ENCODE data around the gene C19orf12.

C19orf12 gene

DNA sequence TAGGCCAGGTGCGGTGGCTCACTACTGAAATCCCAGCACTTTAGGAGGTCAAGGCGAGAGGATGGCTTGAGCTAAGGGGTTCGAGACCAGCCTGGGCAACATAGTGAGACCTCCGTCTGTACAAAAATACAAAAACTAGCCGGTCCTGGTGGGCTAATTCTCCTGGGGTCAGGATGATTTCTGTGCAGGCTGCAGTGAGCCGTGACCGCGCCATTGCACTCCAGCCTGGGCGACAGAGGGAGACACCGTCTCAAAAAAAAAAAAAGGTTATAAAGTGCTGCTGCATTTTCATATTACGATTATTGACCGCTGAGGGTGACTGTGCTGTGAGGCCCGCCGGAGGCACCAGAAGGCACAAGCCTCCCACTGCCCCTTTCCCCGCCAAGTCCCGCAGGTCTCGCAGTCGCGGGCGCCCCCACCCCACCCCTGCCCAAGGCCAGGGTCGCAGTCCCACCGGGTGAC lies 50.3 kb downstream of the C19orf12 start:
- DNase-seq (ENCODE audit: low read depth, low spot score): no peak

DNA sequence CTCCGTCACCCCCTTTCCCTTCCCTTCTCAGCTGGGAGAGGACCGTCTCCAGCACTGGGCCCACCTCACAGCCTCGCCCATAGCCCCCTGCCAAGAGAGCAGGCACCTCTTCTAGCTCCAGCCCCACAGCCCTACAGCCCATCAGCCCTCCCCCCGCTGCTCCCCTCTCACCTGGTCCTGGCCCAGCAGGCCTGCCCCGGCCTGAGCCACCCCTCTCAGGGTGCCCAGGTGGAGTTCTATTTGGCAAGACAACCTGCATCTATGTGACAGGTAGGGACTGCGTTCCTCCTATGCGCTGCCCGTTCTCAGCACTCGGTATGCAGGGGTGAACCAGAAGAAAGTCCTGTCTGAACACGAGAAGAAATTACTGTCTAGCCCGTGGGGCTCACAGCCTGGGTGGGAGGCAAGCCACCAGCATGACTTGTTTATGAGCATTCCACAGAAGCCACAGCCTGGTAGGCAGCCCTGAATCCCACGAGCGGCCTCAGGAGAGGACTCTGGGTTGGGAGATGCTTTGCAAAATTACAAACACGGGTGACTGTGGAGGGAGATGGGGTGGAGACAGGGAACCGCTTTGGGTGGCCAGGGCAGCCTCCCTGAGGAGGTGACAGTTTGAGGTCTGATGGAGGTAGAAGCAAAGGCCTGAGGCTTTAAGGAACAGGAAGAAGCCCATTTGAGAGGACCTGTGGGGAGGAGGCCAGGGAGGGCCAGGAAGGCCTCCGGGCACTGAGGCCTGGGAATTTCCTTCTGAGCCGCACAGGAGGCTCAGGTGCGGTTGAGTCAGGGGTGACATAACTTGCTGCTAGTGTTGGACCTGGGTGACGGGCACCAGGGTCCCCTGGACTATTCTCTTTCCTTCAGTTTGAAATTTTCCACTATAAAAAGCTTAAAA lies 51.0 kb downstream of the C19orf12 start:
- no peak for DNase-seq (ENCODE audit: low read depth, low spot score)

DNA sequence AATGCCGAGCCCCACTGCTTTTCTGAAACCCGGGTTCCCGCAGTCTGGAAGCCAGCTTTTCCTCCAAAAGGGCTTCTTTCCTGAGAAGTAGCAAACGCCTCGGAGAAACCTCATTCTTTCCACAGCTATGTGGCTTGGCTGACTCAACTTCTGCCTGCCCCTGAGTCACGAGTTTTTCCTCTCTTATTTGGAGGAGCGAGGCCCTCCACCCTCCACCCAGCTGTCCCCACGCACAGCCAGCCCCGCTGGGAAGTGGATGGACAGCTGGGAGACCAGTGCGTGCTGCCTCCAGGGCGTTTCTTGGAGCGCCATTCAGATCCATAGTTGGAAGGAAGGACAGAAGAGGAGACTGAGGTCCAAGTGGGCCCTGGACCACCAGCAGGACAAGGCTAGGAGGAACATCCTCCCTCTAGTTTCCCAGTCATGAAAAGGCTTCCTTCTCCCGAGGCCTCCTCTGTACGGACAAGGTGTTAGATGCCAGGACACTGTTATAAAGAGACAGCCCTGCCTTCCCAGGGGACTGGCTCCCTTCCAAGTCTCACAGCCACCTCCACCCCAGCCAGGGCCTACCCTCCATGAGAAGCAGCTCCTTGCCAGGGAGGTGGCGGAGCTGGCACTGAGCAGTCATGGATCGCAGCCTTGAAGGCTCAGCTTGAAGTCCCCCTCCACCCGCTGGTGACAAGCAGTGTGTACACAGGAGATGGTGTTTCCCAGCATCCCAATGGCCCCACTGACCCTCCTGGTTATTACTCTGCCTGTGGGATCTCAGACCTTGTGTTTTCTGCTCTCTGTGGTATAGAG lies 52.3 kb downstream of the C19orf12 start:
- no peak for DNase-seq (ENCODE audit: low read depth, low spot score)

DNA sequence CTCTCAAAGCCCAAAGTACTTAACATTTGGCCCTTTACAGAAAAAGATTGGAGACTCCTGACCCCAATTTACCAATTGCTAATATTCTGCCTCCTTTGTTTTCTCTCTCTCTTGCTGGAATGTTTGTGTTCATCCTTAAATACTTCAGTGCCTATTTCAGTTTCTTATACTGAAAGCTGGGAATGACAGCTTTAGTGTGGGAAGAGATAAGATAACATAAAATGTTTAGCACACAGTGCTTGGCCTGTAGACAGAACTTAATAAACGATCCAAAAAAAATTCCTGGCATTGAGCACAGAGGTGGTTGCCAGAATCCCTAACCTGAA lies 52.8 kb downstream of the C19orf12 start:
- DNase-seq (ENCODE audit: low read depth, low spot score): no peak

DNA sequence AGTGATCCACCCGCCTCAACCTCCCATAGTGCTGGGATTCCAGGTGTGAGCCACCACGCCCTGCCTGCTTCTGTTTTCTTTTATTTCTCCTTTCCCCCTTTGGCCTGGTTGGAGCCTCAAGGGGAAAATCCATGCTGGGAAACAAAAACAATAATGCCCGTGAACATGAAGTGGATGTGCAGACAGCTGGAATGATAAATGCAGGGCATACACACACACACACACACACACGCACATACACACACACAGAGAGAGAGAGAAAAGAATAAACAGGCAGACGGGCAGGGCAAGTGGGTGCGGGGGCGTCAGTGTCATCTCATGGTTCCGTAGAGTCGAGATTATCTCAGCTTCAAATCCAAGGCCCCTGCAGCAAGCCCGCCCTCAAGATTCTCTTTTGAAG lies 54.2 kb downstream of the C19orf12 start:
- DNase-seq (ENCODE audit: low read depth, low spot score): no peak

DNA sequence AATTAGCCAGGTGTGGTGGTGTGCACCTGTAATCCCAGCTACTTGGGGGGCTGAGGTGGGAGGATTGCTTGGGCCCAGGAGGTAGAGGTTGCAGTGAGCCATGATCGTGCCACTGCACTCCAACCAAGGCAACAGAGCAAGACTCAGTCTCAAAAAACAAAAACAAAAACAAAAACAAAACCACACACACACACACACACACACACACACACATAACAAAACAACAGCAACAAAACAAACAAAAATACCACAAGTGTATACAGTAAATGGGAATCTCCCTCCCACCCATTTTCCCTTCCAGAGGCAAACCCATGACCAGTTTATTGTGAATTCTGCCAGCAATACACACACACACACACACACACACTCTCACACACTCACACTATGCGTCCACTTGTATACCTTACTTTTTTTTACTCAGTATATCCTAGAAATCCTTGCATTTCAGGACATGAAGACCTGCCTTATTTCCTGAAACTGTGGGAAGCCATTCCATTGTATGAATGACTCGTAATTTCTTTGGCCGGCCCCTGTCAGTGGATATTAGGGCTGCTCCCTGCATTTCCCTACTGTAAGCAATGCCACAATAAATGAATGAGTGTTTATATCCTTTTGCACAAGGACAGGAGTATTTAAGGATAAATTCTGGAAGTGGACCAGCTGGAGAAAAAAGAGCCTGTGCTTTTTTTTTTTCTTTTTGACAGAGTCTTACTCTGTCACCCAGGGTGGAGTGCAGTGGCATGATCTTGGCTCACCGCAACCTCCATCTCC lies 56.7 kb downstream of the C19orf12 start:
- DNase-seq (ENCODE audit: low read depth, low spot score): no peak

DNA sequence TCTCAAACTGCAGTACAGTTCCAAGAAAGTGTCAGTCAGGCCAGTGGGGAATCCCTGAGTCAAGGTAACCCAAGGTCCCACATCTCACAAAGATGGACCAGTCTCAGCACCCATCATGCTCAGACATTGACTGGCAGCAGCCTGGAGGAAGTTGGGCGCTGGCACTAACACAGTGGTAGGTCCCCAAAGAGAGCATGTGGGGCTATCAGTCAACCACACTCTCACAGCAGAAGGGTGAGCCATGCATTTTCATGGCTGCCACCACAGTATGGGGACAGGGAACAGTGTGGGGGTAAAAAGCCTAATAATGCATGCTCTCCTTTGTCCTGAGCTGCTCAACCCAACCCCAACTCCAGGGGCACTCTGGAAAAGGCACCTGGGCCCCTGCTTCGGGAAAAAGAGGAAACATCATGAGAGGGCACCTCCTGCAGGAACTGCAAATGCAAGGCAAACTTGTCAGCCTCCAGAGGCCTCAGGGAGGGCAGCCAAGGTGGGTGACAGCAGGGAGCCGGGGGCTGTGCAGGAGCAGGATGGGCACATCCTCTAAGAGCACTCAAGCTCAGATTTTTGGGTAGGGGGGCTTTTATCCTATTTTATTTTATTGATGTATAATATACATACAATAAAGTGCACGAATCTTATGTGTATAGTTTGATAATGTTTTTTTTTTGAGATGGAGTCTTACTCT lies 59.3 kb downstream of the C19orf12 start:
- no peak for DNase-seq (ENCODE audit: low read depth, low spot score)

DNA sequence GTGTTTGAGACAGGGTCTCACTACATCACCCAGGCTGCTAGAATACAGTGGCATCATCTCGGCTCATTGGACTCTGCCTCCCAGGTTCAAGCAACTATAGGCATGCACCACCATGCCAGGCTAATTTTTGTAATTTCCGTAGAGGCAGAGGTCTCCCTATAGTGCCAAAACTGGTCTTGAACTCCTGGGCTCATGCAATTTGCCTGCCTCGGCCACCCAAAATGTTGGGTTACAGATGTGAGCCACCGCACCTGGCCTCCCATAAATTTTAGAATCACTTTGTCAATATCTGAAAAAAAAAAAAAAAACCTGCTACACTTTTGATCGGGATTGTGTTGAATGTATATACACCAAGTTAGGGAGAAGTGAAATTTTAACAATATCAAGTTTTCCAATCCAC lies 61.7 kb downstream of the C19orf12 start:
- no peak for DNase-seq (ENCODE audit: low read depth, low spot score)

DNA sequence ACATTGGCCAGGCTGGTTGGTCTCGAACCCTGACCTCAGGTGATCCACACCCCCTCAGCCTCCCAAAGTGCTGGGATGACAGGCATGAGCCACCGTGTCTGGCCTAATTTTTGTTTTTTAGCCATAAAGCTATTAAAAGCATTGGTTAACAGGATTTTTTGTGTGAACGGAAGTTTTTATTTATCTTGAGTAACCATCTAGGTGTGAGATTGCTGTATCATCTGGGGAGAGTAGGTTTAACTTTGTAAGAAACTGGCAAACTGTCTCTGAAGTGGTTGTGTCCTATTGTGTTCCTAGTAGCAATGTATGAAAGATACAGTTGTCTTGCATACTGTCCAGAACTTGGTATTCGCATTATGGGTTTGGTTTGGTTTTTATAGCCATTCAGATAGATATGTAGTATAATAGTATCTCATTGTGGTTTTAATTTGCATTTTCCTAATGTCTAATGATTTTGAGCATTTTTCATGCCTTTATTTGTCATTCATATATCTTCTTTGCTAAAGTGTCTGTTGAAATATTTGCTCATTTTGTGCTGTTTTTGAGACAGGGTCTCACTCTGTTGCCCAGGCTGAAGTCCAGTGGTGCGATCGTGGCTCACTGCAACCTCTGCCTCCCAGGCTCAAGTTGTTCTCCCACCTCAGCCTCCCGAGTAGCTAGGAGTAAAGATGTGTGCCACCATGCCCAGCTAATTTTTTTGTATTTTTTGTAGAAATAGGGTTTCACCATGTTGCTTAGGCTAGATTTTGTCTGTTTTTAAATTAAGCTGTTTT lies 63.3 kb downstream of the C19orf12 start:
- DNase-seq (ENCODE audit: low read depth, low spot score): no peak

DNA sequence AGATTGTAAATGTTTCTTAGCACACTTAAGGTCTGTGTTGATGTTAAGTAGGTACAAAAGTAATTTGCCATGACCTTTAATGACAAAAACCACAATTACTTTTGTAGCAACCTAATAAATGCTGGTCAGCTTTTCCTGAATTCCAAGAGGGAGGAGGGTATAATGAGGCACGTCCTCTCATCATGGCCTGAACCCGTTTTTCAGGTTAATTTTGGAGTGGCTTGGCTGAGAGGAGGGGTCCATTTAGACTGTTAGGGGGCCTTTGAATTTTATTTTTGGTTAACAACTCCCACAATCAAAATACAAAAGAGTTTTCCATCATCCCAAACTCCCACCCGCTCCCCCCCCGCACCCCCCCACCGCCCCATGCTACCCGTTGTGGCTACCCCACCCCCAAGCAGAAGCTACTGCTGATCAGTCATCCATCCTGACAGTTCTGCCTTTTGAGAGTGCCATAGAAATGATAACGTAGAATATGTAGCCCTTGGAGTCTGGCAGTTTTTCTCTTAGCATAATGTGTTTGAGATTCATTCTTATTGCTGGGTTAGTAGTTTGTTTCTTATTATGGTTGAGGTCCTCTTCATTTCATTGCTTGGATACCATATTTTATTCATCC lies 64.2 kb downstream of the C19orf12 start:
- DNase-seq (ENCODE audit: low read depth, low spot score): no peak

All from activated CD4-positive, CD25-positive, alpha-beta regulatory T cell treated with anti-CD3 and anti-CD28 coated beads, Interleukin-2, amount 50 U/mL, for 16 hours (primary cell).